GM12891 (cell line): ENCODE results near the gene MSRB3. TPM values are rescaled to one million over a fixed set of nuclear protein-coding genes. Genes with fewer than 3 reads are reported as not detected.
A peak's percentile ranks its signal among the peaks of the same experiment; 100 is the strongest.

Experiments
- DNase-seq: peaks from one replicate; pipeline ENCODE4 v3.0.0; 2011; ENCODE audit warnings: low spot score; ENCODE audit not compliant: insufficient read length
- FAIRE-seq: peaks from 2 replicates; lab custom pipeline; 2011; peaks lifted over from hg19 to GRCh38; lab: Jason Lieb, UNC
- PAX5 ChIP-seq: IDR thresholded peaks from 2 replicates; pipeline ENCODE4 v1.6.1; 2011; ENCODE audit warnings: low read length, moderate library complexity, mild to moderate bottlenecking; ENCODE audit not compliant: insufficient read depth, severe bottlenecking
- POLR2A ChIP-seq: IDR thresholded peaks from 2 replicates; pipeline ENCODE4 v1.6.1; 2011; ENCODE audit warnings: low read depth, low read length, control low read depth
- POLR2AphosphoS5 ChIP-seq: IDR thresholded peaks from 2 replicates; pipeline ENCODE4 v1.6.1; 2011; ENCODE audit warnings: low read depth, low read length, control low read depth
- POU2F2 ChIP-seq: IDR thresholded peaks from 2 replicates; pipeline ENCODE4 v1.6.1; 2011; ENCODE audit warnings: low read depth, mild to moderate bottlenecking, control low read depth, low read length, moderate library complexity
- SPI1 ChIP-seq: IDR thresholded peaks from 2 replicates; pipeline ENCODE4 v1.6.1; 2011; ENCODE audit warnings: low read depth, low read length, control low read depth
- TAF1 ChIP-seq: IDR thresholded peaks from 2 replicates; pipeline ENCODE4 v1.6.1; 2011; ENCODE audit warnings: low read depth, low read length, control low read depth
- polyA plus RNA-seq: library from polyadenylated mRNA; unstranded; fragments of >200 nt; gene quantifications from one replicate; pipeline ENCODE4 v1.2.1, GENCODE V29; 2012; ENCODE audit warnings: low read depth, missing spikeins, inconsistent platforms; ENCODE audit not compliant: missing spikeins

Gene MSRB3
- 0.09 TPM for polyA plus RNA-seq

- DNase-seq (peak; percentile 53), FAIRE-seq (no peak)
- TF ChIP-seq SPI1 (no peak), POLR2AphosphoS5 (no peak), POU2F2 (no peak), PAX5 (no peak), TAF1 (no peak), POLR2A (no peak)
These were observed at the start of gene MSRB3 for GRCh38 chr12:65278576-65279368. MSRB3 (plus strand) TSS chr12:65278683; CDS start chr12:65308580, 29,897 bp downstream.

DNA sequence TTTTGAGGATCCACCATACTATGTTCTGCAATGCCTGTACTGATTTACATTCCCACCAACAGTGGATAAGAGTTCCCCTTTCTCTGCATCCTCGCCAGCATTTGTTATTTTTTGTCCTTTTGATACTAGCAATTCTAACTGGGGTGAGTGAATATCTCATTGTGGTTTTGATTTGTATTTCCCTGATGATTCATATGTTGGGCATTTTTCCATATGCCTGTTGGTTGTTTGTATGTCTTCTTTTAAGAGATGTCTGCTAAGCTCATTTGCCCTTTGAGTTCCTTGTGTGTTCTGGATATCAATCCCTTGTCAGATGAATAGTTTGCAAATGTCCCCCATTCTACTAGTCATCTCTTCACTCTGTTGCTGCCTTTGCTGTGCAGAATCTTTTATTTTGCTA, 49.0 kb upstream of the MSRB3 start:
- DNase-seq (no peak), FAIRE-seq (no peak)
- TF ChIP-seq POU2F2 (no peak), PAX5 (no peak), SPI1 (no peak), TAF1 (no peak), POLR2A (no peak), POLR2AphosphoS5 (no peak)

DNA sequence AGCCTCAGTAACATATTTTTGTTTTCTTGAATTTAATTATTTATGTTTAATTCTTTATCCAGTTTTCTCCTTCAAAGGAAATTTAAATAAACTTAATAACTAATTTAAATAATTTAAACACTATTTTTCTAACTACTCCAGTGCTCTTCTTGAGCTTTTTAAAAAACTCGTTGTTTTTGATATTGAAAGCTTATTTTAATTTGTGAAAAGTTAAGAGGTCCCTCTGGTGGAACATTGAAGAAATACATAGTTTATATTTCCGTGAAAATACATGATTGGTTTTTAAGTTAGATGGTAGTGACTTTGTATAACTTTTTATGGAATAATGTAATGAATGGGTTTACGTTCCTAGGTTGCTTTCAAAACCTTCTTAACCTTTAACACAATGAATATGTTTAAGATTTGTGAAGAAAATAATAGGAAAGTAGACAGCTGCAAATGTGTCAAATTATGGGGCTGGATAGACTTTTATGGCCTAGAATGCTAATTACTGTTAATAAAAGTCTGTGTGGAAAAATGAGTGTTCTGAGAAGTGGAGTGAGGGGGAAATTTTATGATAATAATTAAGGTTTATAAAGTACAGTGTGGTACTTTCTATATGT, 45.9 kb upstream of the MSRB3 start:
- TF ChIP-seq POLR2AphosphoS5 (no peak), PAX5 (no peak), POLR2A (no peak), SPI1 (no peak), TAF1 (no peak), POU2F2 (no peak)
- DNase-seq (no peak), FAIRE-seq (no peak)

GRCh38 chr12:65237153-65237552, 41.3 kb upstream of the MSRB3 start:
- no peak for TF ChIP-seq PAX5
- TF ChIP-seq POLR2AphosphoS5: no peak
- TF ChIP-seq SPI1: no peak
- TF ChIP-seq POLR2A: no peak
- no peak for TF ChIP-seq POU2F2
- no peak for TF ChIP-seq TAF1
- FAIRE-seq (no peak), DNase-seq (no peak)

DNA sequence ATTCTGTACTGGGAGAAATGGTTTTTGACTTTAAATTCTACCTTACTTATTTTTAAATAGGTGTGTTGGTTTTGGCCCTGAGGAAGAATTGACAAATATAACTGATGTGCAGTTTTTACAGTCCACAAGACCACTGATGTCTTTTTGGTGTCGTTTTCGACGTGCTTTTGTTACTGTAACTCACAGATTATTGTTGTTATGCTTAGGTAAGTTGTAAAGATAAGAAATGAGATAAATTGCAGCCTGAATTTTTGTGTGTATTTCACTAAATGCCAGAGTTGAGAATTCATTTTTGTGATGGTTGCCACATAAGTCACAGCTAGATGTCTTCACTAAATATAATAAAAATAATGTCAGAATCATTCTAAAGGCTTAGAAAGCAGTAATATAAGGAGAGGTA, 39.9 kb upstream of the MSRB3 start:
- FAIRE-seq (no peak), DNase-seq (no peak)
- TF ChIP-seq POU2F2 (no peak), POLR2A (no peak), POLR2AphosphoS5 (no peak)

- DNase-seq (no peak), FAIRE-seq (no peak)
- TF ChIP-seq POLR2AphosphoS5 (no peak), SPI1 (no peak), POU2F2 (no peak), PAX5 (no peak), POLR2A (no peak), TAF1 (no peak)
These were observed 29.5 kb upstream of the MSRB3 start for GRCh38 chr12:65248656-65249633.

DNA sequence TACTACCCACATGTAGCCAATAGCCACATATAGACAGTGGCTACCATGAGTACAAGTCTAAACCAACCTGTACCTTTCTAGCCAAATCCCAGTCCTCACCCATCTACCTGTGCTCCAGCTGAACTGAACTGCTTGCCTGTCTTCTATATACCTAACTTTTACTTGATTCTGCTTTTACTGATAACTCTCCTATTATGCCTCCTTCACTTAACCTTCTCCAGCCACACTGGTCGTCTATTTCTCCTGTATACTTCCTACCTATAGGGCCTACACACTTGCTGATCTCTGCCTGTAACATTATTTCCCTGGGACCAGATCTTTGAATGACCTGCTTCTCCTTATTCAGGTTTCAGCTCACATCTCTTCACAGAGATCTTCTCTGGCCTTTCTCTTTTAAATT, 26.0 kb upstream of the MSRB3 start:
- no peak for FAIRE-seq
- TF ChIP-seq POLR2A: no peak
- TF ChIP-seq TAF1: no peak
- TF ChIP-seq PAX5: no peak
- TF ChIP-seq POLR2AphosphoS5: no peak
- no peak for TF ChIP-seq SPI1
- TF ChIP-seq POU2F2: no peak
- no peak for DNase-seq

DNA sequence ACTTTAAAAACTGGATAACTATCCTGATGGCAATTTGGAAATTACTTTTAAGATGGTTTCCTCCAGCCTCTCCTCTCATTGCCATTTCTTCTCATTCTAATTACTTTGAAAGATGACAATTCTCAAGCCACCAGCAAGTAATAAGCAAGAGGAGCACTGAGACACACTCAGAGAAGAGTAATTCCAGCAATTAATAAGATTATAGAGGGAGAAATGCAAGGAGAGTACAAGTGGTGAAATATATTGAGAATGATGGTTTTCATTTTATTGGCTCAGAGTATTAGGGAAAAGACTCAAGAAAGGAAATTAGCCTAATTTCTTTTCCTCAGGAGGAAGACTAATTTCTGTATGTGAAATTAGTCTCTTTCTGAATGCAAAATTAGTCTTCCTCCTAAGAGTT, 20.5 kb upstream of the MSRB3 start:
- TF ChIP-seq POU2F2: no peak
- no peak for DNase-seq
- FAIRE-seq: no peak

DNA sequence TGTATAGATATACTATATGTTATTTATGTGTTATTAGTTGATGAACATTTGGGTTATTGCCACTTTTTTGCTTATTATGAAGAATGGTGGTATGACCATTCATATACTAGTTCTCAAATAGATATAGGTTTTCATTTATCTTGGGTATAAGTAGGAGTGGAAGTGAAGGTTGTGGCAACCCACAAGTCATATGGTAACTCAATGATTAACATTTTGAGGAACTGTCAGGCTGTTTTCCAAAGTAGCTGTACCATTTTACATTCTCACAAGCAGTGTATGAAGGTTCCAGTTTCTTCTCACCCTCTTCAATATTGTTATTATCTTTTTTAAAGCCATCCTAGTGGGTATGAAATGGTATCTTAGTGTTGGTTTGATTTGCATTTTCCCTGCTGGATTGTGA, 19.0 kb upstream of the MSRB3 start:
- TF ChIP-seq POU2F2 (no peak), POLR2A (no peak), SPI1 (0 out of 2 replicates have a peak, but pooled peaks have one; percentile 4), TAF1 (no peak)
- no peak for FAIRE-seq
- no peak for DNase-seq
